Heart left ventricle (tissue), 13 donors: Measurements from ENCODE around the gene PRDM10.

ENCODE experiments used
- POLR2A ChIP-seq, 2 donors: fragments of 450-650 bp; IDR thresholded peaks; one replicate each; pipeline ENCODE4 v1.6.1; 2017; ENCODE audit warnings: antibody characterized with exemption in 2 of 2, mild to moderate bottlenecking in 2 of 2, moderate library complexity in 2 of 2
- TF ChIP-seq, protein P1 (sequence below), 12 donors: fragments of 200-600 bp; sonication (generic) in 4 of 12; IDR thresholded peaks; one replicate each; pipeline versions ENCODE4 v1.5.0 to v1.8.0; 2018 to 2022; ENCODE audit warnings: antibody characterized with exemption in 12 of 12, mild to moderate bottlenecking in 5 of 12
- donor health status: ischemic (EF 13 %, LVEDD 7.1; RV severe dilation, severe dysfunction).
- donor health status: DM: no; HTN: yes; CAD: no.
- donor health status: DM: no; HTN: no; CAD: no.
- donor health status: ischemic (EF 25% LVEDD 6.9; RV normal size, moderate dysfunction).
- donor health status: ischemic (EF 25% LVEDD 5.7; RV mildly dilated, moderate dysfunction).
- donor health status: ischemic (EF 35%, LVEDD 5.7; RV mildly dilated, moderate dysfunction).
- donor health status: nonischemic (EF 11% LVEDD 7.7; RV severe dilation, severe dysfunction).
- donor health status: DM: yes; HTN: yes; CAD: no.
- donor health status: PGD.
- donor health status: ischemic (EF 29% LVEDD 5.4; RV normal size, mild dysfunction).
- donor health status: nonischemic (EF 23%, LVEDD 6.1; RV moderate dilation, normal function).

DNA sequence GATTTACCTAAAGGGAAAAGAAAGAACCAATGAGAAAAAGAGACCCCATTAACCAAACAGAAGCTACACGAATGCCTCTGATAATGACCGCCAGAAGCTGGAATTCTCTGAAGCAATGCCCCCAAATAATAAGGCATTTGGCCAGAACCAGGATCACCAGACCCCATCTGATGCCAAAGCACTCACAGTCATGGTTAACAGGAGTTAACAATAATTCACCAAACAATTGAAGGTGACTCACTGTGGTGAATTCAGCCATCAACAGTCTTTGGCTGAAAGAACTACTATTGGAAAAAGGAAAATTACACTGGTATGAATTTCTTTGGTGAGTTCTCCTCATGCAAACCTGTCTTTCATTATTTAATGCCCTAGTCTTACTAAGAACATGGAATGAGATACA, 85.4 kb downstream of the PRDM10 start:
- TF ChIP-seq, protein P1, sequence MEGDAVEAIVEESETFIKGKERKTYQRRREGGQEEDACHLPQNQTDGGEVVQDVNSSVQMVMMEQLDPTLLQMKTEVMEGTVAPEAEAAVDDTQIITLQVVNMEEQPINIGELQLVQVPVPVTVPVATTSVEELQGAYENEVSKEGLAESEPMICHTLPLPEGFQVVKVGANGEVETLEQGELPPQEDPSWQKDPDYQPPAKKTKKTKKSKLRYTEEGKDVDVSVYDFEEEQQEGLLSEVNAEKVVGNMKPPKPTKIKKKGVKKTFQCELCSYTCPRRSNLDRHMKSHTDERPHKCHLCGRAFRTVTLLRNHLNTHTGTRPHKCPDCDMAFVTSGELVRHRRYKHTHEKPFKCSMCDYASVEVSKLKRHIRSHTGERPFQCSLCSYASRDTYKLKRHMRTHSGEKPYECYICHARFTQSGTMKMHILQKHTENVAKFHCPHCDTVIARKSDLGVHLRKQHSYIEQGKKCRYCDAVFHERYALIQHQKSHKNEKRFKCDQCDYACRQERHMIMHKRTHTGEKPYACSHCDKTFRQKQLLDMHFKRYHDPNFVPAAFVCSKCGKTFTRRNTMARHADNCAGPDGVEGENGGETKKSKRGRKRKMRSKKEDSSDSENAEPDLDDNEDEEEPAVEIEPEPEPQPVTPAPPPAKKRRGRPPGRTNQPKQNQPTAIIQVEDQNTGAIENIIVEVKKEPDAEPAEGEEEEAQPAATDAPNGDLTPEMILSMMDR (IDR thresholded peaks at IDR 0.05) = no peak
- TF ChIP-seq POLR2A (IDR thresholded peaks at IDR 0.05) = no peak
